Glutamatergic neuron (in vitro differentiated cells): ENCODE data around the gene MDM1. TPM values are rescaled to one million over a fixed set of nuclear protein-coding genes. Genes with fewer than 3 reads are reported as not detected.

Experiments used
- DNase-seq: peaks from one replicate; pipeline ENCODE4 v3.0.0; 2022
- H3K27ac Mint-ChIP-seq: one replicate; pipeline ENCODE4 v1.8.0; 2020; ENCODE audit warnings: mild to moderate bottlenecking, mixed read lengths, inconsistent platforms; ENCODE audit not compliant: unreplicated experiment
- H3K27me3 Mint-ChIP-seq: one replicate; pipeline ENCODE4 v1.8.0; 2020; ENCODE audit warnings: mild to moderate bottlenecking, moderate library complexity, mixed read lengths, inconsistent platforms; ENCODE audit not compliant: unreplicated experiment
- H3K36me3 Mint-ChIP-seq: one replicate; pipeline ENCODE4 v1.8.0; 2020; ENCODE audit warnings: mild to moderate bottlenecking, mixed read lengths, inconsistent platforms; ENCODE audit not compliant: unreplicated experiment
- H3K4me1 Mint-ChIP-seq: one replicate; pipeline ENCODE4 v1.8.0; 2020; ENCODE audit warnings: mild to moderate bottlenecking, low read depth, mixed read lengths, inconsistent platforms; ENCODE audit not compliant: unreplicated experiment
- H3K4me3 Mint-ChIP-seq: one replicate; pipeline ENCODE4 v1.8.0; 2020; ENCODE audit warnings: mild to moderate bottlenecking, mixed read lengths, inconsistent platforms; ENCODE audit not compliant: unreplicated experiment
- H3K9me3 Mint-ChIP-seq: one replicate; pipeline ENCODE4 v1.8.0; 2020; ENCODE audit warnings: mild to moderate bottlenecking, moderate library complexity, mixed read lengths, inconsistent platforms; ENCODE audit not compliant: unreplicated experiment
- CTCF ChIP-seq: fragments of 200-600 bp; sonication (generic); IDR thresholded peaks from one replicate; pipeline ENCODE4 v1.5.0; 2021; ENCODE audit not compliant: partially characterized antibody, unreplicated experiment
- total RNA-seq: library from RNA; stranded (reverse); fragmentation: NEBNext Ultra II Directional; extraction: Animal tissue kit (Norgen Biotek cat#: 25700); gene quantifications from one replicate; pipeline ENCODE4 v1.2.1, GENCODE V29; 2021; ENCODE audit not compliant: unreplicated experiment

MDM1 gene
- total RNA-seq, 1 donor from 2014 or later = 7.9 TPM

- Mint-ChIP-seq H3K27ac (no peak overlapping the region), H3K4me3 (no peak overlapping the region), H3K9me3 (peaks cover 2% of the 10 kb centered on the region), H3K27me3 (no peaks in the 10 kb centered on the region), H3K36me3 (no peaks in the 10 kb centered on the region), H3K4me1 (peaks cover 2% of the 10 kb centered on the region)
- no peak for DNase-seq
- TF ChIP-seq CTCF = no peak
Observed at GRCh38 chr12:68252077-68252476, 80.1 kb downstream of the MDM1 start.

- Mint-ChIP-seq H3K4me1 (peaks cover 2% of the 10 kb centered on the region), H3K9me3 (peaks cover 2% of the 10 kb centered on the region), H3K27ac (no peak overlapping the region), H3K36me3 (no peaks in the 10 kb centered on the region), H3K27me3 (peaks cover 2% of the 10 kb centered on the region), H3K4me3 (no peak overlapping the region)
- TF ChIP-seq CTCF = no peak
- no peak for DNase-seq
Observed at GRCh38 chr12:68250454-68250853, 81.7 kb downstream of the MDM1 start.

GRCh38 chr12:68247785-68248184 lies 84.4 kb downstream of the MDM1 start:
- no peak for TF ChIP-seq CTCF
- H3K4me1 Mint-ChIP-seq = peaks cover 2% of the 10 kb centered on the region
- no peak overlapping the region for H3K27ac Mint-ChIP-seq
- peaks cover 2% of the 10 kb centered on the region for H3K9me3 Mint-ChIP-seq
- H3K36me3 Mint-ChIP-seq = no peaks in the 10 kb centered on the region
- no peak for DNase-seq
- no peak overlapping the region for H3K4me3 Mint-ChIP-seq
- H3K27me3 Mint-ChIP-seq = peaks cover 2% of the 10 kb centered on the region

GRCh38 chr12:68246350-68246749 lies 85.8 kb downstream of the MDM1 start:
- DNase-seq = no peak
- Mint-ChIP-seq H3K27me3 (peaks cover 2% of the 10 kb centered on the region), H3K9me3 (peaks cover 2% of the 10 kb centered on the region), H3K4me1 (peaks cover 2% of the 10 kb centered on the region), H3K36me3 (no peaks in the 10 kb centered on the region), H3K27ac (no peak overlapping the region), H3K4me3 (no peak overlapping the region)
- TF ChIP-seq CTCF = no peak

DNA sequence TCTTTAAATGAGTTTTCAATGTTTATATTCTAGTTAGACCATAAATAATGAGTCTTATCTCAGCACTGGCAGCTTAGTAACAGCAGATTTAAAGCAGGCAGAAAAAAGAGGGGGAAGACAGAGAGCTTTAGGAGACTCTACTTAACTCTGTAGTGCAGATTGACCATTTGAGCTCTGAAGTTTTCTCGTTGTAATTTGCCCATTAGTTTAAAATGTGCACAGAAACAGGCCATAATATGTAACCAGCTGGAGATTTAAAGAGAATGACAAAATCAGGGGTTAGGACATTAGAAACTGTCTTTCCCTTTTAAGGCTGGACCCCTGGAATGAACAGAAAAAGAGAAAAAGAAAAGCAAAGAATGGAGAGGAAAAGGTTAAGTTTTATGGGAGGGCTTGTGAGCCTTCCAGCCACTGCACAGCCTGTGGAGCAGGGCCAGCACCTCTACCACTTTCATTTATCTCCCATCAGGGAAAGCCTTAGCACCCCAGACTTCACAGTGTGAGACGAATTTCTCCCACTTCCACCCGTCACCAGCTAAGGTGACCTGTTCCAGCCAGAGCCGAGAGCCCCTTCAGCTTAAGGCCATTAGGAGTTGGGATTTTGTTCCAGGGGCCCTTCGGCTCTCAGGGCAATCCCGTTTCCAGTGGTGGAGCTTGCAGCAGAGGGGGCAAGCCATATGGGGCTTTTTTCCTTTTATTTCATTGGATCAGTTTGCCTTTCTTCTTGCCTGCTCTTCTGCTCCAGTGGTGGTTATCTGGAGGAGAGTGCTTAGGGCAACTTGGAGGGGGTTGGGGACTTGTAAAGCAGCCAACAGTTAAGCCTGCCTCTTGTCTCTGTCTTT lies 86.8 kb downstream of the MDM1 start:
- Mint-ChIP-seq H3K4me3 (no peak overlapping the region), H3K27ac (no peak overlapping the region)
- DNase-seq = no peak

More for the DNA sequence above, 86.8 kb downstream of the MDM1 start:
- Mint-ChIP-seq H3K4me1 (peaks cover under 1% of the 10 kb centered on the region), H3K36me3 (no peaks in the 10 kb centered on the region), H3K27me3 (peaks cover 2% of the 10 kb centered on the region), H3K9me3 (peaks cover 2% of the 10 kb centered on the region)
- TF ChIP-seq CTCF = no peak
